ENCODE results near the gene RTKN2. TPM values are rescaled to one million over a fixed set of nuclear protein-coding genes. Genes with fewer than 3 reads are reported as not detected.

Gene RTKN2
- total and polyA plus RNA-seq, 2 of the 4 experiments (the other 2 are of a cell fraction): 0.75 to 0.90 TPM

DNA sequence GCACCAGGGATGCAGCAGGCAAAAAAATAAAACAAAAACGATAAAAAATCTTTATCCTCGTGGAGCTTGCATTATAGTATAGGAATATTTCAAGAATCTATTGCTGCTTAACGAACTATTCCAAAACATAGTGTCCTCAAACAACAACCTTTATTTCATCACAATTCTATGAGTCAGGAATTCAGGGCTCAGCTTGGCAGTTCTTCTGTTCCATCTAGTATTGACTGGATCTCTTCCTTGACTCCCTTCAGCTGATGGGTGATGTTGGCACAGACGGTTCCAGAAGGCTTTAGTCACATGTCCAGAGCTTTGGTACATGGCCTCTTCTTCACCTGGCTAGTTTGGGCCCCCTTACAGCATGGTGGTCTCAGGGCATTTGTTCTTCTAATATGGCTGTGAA lies 88.0 kb downstream of the RTKN2 start:
- Histone ChIP-seq H2BK120ac (ENCODE audit: low read depth, low read length) (no peak overlapping the region), H3K23ac (ENCODE audit: low read depth, low read length) (no peak overlapping the region), H4K5ac (ENCODE audit: low read depth, low read length) (no peak overlapping the region), H2AK5ac (ENCODE audit: low read depth, low read length) (no peak overlapping the region), H3K4me3 (ENCODE audit: insufficient read depth, low read depth, low read length) (no peak overlapping the region), H3K18ac (ENCODE audit: low read depth, low read length) (no peak overlapping the region), H4K91ac (ENCODE audit: insufficient read depth, low read depth, low read length) (no peak overlapping the region), H3K9ac (ENCODE audit: low read depth, low read length) (no peak overlapping the region), H2AK9ac (replicated peaks; ENCODE audit: low read depth, low read length, poor library complexity) (no peak overlapping the region), H2BK5ac (ENCODE audit: low read depth, low read length, poor library complexity, severe bottlenecking) (no peak overlapping the region), H3K9me1 (ENCODE audit: insufficient read depth, low read length) (no peaks in the 10 kb centered on the region), H3K4me1 (ENCODE audit: control insufficient read depth, insufficient read depth, low read length) (no peaks in the 10 kb centered on the region; the same call in 1 of the 2 replicates), H3K27me3 (ENCODE audit: control insufficient read depth, insufficient read depth, low read length) (no peaks in the 10 kb centered on the region), H3K27ac (ENCODE audit: insufficient read depth, low read length) (no peak overlapping the region), H3K14ac (replicated peaks; ENCODE audit: low read depth, low read length) (no peak overlapping the region), H4K8ac (ENCODE audit: low read depth in 2 of 2, low read length in 2 of 2) (no peak overlapping the region), H3K56ac (ENCODE audit: extremely low read depth, insufficient read depth, low read length) (no peak overlapping the region), H3K79me1 (ENCODE audit: low read depth in 1 of 2, low read length in 2 of 2) (no peaks in the 10 kb centered on the region), H4K20me1 (ENCODE audit: insufficient read depth, low read length) (no peaks in the 10 kb centered on the region), H2BK20ac (ENCODE audit: low read depth, low read length) (no peak overlapping the region), H2BK15ac (ENCODE audit: low read depth, low read length) (no peak overlapping the region), H3K4me2 (ENCODE audit: low read depth, low read length) (no peak overlapping the region), H3K4ac (ENCODE audit: low read depth, low read length) (no peak overlapping the region), H3K36me3 (ENCODE audit: control insufficient read depth, insufficient read depth, low read length) (no peaks in the 10 kb centered on the region), H2AFZ (replicated peaks; ENCODE audit: low read length, poor library complexity) (no peak overlapping the region), H3K9me3 (ENCODE audit: control insufficient read depth, insufficient read depth, low read length) (peaks cover 5% of the 10 kb centered on the region)
- no peak for ATAC-seq (ENCODE audit: low read depth)
- dilution Hi-C loops (cut with HindIII; ENCODE audit: low sequenced_read_pairs, unreplicated experiment) (no loop called here), in situ Hi-C loops (cut with MboI; ENCODE audit: low sequenced_read_pairs) (no loop called here), intact Hi-C loops (cut with micrococcal nuclease) (no loop called here)
- no peak for DNase-seq
- CTCF ChIA-PET: no interaction called here
- TF ChIP-seq BHLHE40 (IDR thresholded peaks at IDR 0.05; ENCODE audit: low read depth, low read length) (no peak), MXI1 (IDR thresholded peaks at IDR 0.05; ENCODE audit: borderline replicate concordance, low read depth, low read length) (no peak), CEBPB (IDR thresholded peaks at IDR 0.05; ENCODE audit: low read depth, low read length) (no peak), MAZ (IDR thresholded peaks at IDR 0.05; ENCODE audit: borderline replicate concordance, low read depth, low read length) (no peak), RAD21 (IDR thresholded peaks at IDR 0.05; ENCODE audit: low read length) (no peak), SMC3 (IDR thresholded peaks at IDR 0.05; ENCODE audit: low read depth, low read length) (no peak), CHD1 (IDR thresholded peaks at IDR 0.05; ENCODE audit: low read depth, low read length) (no peak), MAFK (IDR thresholded peaks at IDR 0.05; ENCODE audit: low read depth, low read length) (no peak), POLR2A (IDR thresholded peaks at IDR 0.05; ENCODE audit: low read depth, low read length) (no peak), FOS (IDR thresholded peaks at IDR 0.05; ENCODE audit: low read depth, low read length) (no peak), RCOR1 (IDR thresholded peaks at IDR 0.05; ENCODE audit: insufficient replicate concordance, low read length) (no peak)
- TF ChIP-seq, protein P1, sequence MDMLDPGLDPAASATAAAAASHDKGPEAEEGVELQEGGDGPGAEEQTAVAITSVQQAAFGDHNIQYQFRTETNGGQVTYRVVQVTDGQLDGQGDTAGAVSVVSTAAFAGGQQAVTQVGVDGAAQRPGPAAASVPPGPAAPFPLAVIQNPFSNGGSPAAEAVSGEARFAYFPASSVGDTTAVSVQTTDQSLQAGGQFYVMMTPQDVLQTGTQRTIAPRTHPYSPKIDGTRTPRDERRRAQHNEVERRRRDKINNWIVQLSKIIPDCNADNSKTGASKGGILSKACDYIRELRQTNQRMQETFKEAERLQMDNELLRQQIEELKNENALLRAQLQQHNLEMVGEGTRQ (IDR thresholded peaks at IDR 0.05; ENCODE audit: low read depth, low read length): no peak
- TF ChIP-seq, protein P2, sequence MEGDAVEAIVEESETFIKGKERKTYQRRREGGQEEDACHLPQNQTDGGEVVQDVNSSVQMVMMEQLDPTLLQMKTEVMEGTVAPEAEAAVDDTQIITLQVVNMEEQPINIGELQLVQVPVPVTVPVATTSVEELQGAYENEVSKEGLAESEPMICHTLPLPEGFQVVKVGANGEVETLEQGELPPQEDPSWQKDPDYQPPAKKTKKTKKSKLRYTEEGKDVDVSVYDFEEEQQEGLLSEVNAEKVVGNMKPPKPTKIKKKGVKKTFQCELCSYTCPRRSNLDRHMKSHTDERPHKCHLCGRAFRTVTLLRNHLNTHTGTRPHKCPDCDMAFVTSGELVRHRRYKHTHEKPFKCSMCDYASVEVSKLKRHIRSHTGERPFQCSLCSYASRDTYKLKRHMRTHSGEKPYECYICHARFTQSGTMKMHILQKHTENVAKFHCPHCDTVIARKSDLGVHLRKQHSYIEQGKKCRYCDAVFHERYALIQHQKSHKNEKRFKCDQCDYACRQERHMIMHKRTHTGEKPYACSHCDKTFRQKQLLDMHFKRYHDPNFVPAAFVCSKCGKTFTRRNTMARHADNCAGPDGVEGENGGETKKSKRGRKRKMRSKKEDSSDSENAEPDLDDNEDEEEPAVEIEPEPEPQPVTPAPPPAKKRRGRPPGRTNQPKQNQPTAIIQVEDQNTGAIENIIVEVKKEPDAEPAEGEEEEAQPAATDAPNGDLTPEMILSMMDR (conservative IDR thresholded peaks at IDR 0.05; ENCODE audit: low read depth, low read length): no peak
- TF ChIP-seq, protein P3, sequence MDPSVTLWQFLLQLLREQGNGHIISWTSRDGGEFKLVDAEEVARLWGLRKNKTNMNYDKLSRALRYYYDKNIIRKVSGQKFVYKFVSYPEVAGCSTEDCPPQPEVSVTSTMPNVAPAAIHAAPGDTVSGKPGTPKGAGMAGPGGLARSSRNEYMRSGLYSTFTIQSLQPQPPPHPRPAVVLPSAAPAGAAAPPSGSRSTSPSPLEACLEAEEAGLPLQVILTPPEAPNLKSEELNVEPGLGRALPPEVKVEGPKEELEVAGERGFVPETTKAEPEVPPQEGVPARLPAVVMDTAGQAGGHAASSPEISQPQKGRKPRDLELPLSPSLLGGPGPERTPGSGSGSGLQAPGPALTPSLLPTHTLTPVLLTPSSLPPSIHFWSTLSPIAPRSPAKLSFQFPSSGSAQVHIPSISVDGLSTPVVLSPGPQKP (IDR thresholded peaks at IDR 0.05; ENCODE audit: borderline replicate concordance, low read depth, low read length): no peak
- POLR2A ChIA-PET (ENCODE audit: unreplicated experiment): no interaction called here
- BruUV-seq (replicated peaks): no TSS peak
- WGBS, 2 experiments (ENCODE audit: extremely low coverage in 2 of 2, insufficient read length in 1 of 2): no CpG with 5 or more reads among the region's 4 CpGs

Data from IMR-90 (cell line).